OCI-LY3 (cell line): ENCODE data around the gene SLC1A7.

ENCODE experiments used
- H2AFZ ChIP-seq: fragments of 200-600, 300-600 bp; shearing (Covaris generic); 2 replicates; pipeline ENCODE4 v1.6.0; 2014; ENCODE audit warnings: antibody characterized with exemption, low read depth, low read length
- H3K27ac ChIP-seq: fragments of 200-600, 300-600 bp; sonication (generic); 2 replicates; pipeline ENCODE4 v1.5.1; 2014; ENCODE audit warnings: mild to moderate bottlenecking, low read length, moderate library complexity, mixed read lengths
- H3K27me3 ChIP-seq: fragments of 200-600, 300-600 bp; sonication (generic); 2 replicates; pipeline ENCODE4 v1.6.1; 2014; ENCODE audit warnings: low read depth, low read length, mixed read lengths
- H3K36me3 ChIP-seq: fragments of 200-600, 300-600 bp; sonication (generic); replicated peaks from 2 replicates; pipeline ENCODE3; 2014; ENCODE audit warnings: low read depth, low read length, mixed read lengths
- H3K4me1 ChIP-seq: fragments of 300-600, 200-600 bp; sonication (generic); 2 replicates; pipeline ENCODE4 v1.6.1; 2014; ENCODE audit warnings: low read length, mixed read lengths
- H3K4me2 ChIP-seq: fragments of 200-600, 300-600 bp; sonication (generic); 2 replicates; pipeline ENCODE4 v1.6.1; 2014; ENCODE audit warnings: low read length, mixed read lengths
- H3K4me3 ChIP-seq: fragments of 300-600, 200-600 bp; sonication (generic); 2 replicates; pipeline ENCODE4 v1.5.1; 2014; ENCODE audit warnings: antibody characterized with exemption, mild to moderate bottlenecking, low read length, moderate library complexity
- H3K79me2 ChIP-seq: fragments of 300-600, 200-600 bp; shearing (Covaris generic); 2 replicates; pipeline ENCODE4 v1.6.1; 2014; ENCODE audit warnings: mild to moderate bottlenecking, low read length, mixed read lengths
- H3K9ac ChIP-seq: fragments of 300-600, 200-600 bp; shearing (Covaris generic); 2 replicates; pipeline ENCODE4 v1.6.0; 2014; ENCODE audit warnings: mild to moderate bottlenecking, low read length, moderate library complexity
- H3K9me3 ChIP-seq: fragments of 200-600, 300-600 bp; shearing (Covaris generic); 2 replicates; pipeline ENCODE4 v1.6.1; 2014; ENCODE audit warnings: low read length, mixed read lengths; ENCODE audit not compliant: insufficient read depth
- H4K20me1 ChIP-seq: fragments of 200-600, 300-600 bp; sonication (generic); 2 replicates; pipeline ENCODE4 v1.6.1; 2016; ENCODE audit warnings: low read length, mixed read lengths; ENCODE audit not compliant: insufficient read depth
- CTCF ChIP-seq: fragments of 200-600, 300-600 bp; sonication (generic); IDR thresholded peaks from 2 replicates; pipeline ENCODE4 v1.5.1; 2014; ENCODE audit warnings: antibody characterized with exemption, low read length, low read depth
- EZH2phosphoT487 ChIP-seq: fragments of 200-600 bp; shearing (Covaris generic); IDR thresholded peaks from 2 replicates; pipeline ENCODE4 v1.6.1; 2018; ENCODE audit warnings: antibody characterized with exemption, mixed run types, low read depth

Gene SLC1A7

DNA sequence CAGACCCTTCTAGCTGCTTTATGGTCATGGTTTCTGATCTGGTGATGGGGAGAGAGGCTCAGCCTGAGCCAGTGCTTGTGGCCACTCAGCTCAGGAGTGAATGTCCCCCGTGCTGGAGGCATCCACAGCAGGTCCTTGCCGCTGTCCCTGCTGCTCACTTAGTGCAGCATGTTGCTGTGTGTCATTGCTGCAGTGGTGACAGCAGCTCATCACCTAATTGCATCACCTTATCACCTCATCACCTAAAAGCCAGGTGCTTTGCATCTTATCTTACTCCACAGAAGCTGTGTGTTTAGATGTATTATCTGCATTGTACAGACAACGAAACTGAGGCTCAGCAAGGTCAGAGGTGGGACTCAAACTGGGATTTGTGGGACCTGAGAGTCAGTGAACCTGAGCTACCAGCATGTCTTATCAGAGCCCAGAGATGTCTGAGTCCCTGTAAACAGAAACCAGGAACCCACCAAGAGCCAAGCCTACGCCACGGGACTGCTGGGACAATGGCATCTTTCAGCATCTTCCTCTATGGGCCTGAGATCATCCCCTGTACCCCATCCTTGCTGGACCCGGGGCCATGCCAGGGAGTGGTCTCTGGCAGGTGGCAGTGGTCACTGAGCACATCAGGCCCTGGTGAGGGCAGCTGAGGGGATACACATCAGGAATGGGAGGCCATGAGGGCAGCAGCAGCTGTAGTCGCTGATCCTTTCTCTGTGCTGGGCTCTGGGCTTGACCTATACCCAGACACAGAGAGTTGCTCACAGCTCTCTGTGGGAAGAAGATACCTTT is 73.9 kb downstream of the SLC1A7 start:
- H3K4me1 ChIP-seq, result no peaks in the 10 kb centered on the region
- H3K9ac ChIP-seq, result no peak overlapping the region
- no peaks in the 10 kb centered on the region for H4K20me1 ChIP-seq
- no peak overlapping the region for H2AFZ ChIP-seq
- H3K27ac ChIP-seq, result no peak overlapping the region
- H3K4me2 ChIP-seq, result no peak overlapping the region
- H3K27me3 ChIP-seq, result no peaks in the 10 kb centered on the region
- H3K9me3 ChIP-seq, result no peaks in the 10 kb centered on the region
- H3K36me3 ChIP-seq, result no peaks in the 10 kb centered on the region
- no peak overlapping the region for H3K4me3 ChIP-seq
- no peak for TF ChIP-seq CTCF
- no peaks in the 10 kb centered on the region for H3K79me2 ChIP-seq

DNA sequence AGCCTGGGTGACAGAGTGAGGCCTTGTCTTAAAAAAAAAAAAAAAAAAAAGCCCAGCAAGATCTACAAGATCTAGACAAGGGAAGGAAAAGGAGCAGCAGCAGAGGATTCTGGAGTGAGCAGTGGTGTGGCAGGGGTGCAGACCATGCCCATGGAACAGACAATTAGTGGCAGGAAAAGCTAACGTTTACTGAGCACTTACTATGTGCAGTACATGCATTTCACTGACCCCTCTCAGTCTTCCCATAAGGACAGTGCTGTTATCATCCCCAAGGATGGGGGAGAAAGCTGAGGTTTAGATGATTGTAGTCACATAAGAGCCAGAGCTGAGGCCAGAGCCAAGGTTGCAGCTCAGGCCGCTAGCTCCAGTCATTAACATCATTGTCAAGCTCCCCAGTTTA is 74.6 kb downstream of the SLC1A7 start:
- no peaks in the 10 kb centered on the region for H3K36me3 ChIP-seq
- no peaks in the 10 kb centered on the region for H3K27me3 ChIP-seq
- H3K79me2 ChIP-seq, result no peaks in the 10 kb centered on the region
- H3K27ac ChIP-seq, result no peak overlapping the region
- no peaks in the 10 kb centered on the region for H4K20me1 ChIP-seq
- H3K4me2 ChIP-seq, result no peak overlapping the region
- no peaks in the 10 kb centered on the region for H3K9me3 ChIP-seq
- H2AFZ ChIP-seq, result no peak overlapping the region
- H3K4me1 ChIP-seq, result no peaks in the 10 kb centered on the region
- no peak overlapping the region for H3K9ac ChIP-seq
- no peak overlapping the region for H3K4me3 ChIP-seq
- TF ChIP-seq EZH2phosphoT487, result no peak
- no peak for TF ChIP-seq CTCF

- Histone ChIP-seq H3K79me2 (no peaks in the 10 kb centered on the region), H3K4me3 (no peak overlapping the region), H4K20me1 (no peaks in the 10 kb centered on the region), H3K9me3 (no peaks in the 10 kb centered on the region), H3K4me2 (no peak overlapping the region), H3K4me1 (no peaks in the 10 kb centered on the region), H3K36me3 (no peaks in the 10 kb centered on the region), H2AFZ (no peak overlapping the region), H3K27ac (no peak overlapping the region), H3K27me3 (no peaks in the 10 kb centered on the region), H3K9ac (no peak overlapping the region)
- TF ChIP-seq EZH2phosphoT487, result no peak
- no peak for TF ChIP-seq CTCF
Measured at GRCh38 chr1:53066891-53067738, 75.3 kb downstream of the SLC1A7 start.

DNA sequence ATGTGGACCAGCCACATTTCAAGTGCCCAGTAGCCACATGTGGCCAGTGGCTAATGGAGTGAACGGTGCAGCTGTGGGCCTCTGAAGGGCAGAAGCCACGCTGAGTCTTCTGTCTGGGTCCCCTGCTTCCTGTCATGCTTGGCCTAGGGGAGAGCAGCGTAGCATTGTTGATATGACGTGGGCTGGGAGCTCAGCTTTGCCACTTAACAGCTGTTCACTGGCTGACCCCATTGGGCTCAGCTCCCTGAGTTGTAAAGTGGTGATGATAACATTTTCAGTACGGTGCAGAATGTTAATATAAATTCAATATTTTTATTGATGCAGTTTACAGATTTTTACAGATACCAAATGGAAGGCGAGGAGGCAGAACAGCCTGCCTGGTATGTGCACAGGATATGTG is 76.0 kb downstream of the SLC1A7 start:
- Histone ChIP-seq H3K4me1 (no peaks in the 10 kb centered on the region), H3K4me2 (no peak overlapping the region), H3K4me3 (no peak overlapping the region), H3K9ac (no peak overlapping the region), H3K27me3 (no peaks in the 10 kb centered on the region), H2AFZ (no peak overlapping the region), H4K20me1 (no peaks in the 10 kb centered on the region), H3K27ac (no peak overlapping the region), H3K79me2 (no peaks in the 10 kb centered on the region), H3K9me3 (no peaks in the 10 kb centered on the region), H3K36me3 (no peaks in the 10 kb centered on the region)
- TF ChIP-seq EZH2phosphoT487 (no peak), CTCF (no peak)
